COLO668 (cell line): ENCODE results near the gene SUMO3.

Source experiments
- DNase-seq: peaks from one replicate; lab custom pipeline; 2025; ENCODE audit not compliant: unreplicated experiment; lab: John Stamatoyannopoulos, UW

The SUMO3 gene

GRCh38 chr21:44780767-44781459, 36.9 kb downstream of the SUMO3 start:
- no peak for DNase-seq

GRCh38 chr21:44780137-44780502, 37.7 kb downstream of the SUMO3 start:
- DNase-seq, result no peak

- no peak for DNase-seq
Observed at GRCh38 chr21:44779417-44780136, 38.3 kb downstream of the SUMO3 start.

- DNase-seq, result no peak
Observed at GRCh38 chr21:44778983-44779382, 38.9 kb downstream of the SUMO3 start.

GRCh38 chr21:44778499-44778911, 39.4 kb downstream of the SUMO3 start:
- peak; percentile 36 for DNase-seq

GRCh38 chr21:44778094-44778493, 39.8 kb downstream of the SUMO3 start:
- DNase-seq, result no peak

GRCh38 chr21:44774972-44775371, 42.9 kb downstream of the SUMO3 start:
- DNase-seq, result no peak

- peak; percentile 98 for DNase-seq
Observed at GRCh38 chr21:44773291-44773932, 44.5 kb downstream of the SUMO3 start.

- DNase-seq, result no peak
Observed at GRCh38 chr21:44771896-44772525, 45.9 kb downstream of the SUMO3 start.

GRCh38 chr21:44767834-44768831, 49.7 kb downstream of the SUMO3 start:
- no peak for DNase-seq

GRCh38 chr21:44766818-44767354, 51.0 kb downstream of the SUMO3 start:
- no peak for DNase-seq

GRCh38 chr21:44766014-44766817, 51.6 kb downstream of the SUMO3 start:
- DNase-seq, result no peak

- peak; percentile 41 for DNase-seq
Observed at GRCh38 chr21:44765231-44766013, 52.4 kb downstream of the SUMO3 start.

- no peak for DNase-seq
Observed at GRCh38 chr21:44764319-44765230, 53.3 kb downstream of the SUMO3 start.

GRCh38 chr21:44763451-44764318, 54.2 kb downstream of the SUMO3 start:
- DNase-seq, result no peak

- no peak for DNase-seq
Observed at GRCh38 chr21:44763050-44763378, 54.8 kb downstream of the SUMO3 start.
